T-cell (primary cell): Measurements from ENCODE around the gene KRT32. TPM values are rescaled to one million over a fixed set of nuclear protein-coding genes. Genes with fewer than 3 reads are reported as not detected.

ENCODE experiments used
- ATAC-seq, 4 experiments: fragments of 200-7000 bp in 3 of 4; fragments of 150-1000 bp in 1 of 4; cut with Tn5 transposase; replicated peaks in 1 of 4; 1 replicate in 3 of 4; 2 replicates in 1 of 4; pipeline ENCODE4 v1.10.0; 2021; ENCODE audit warnings: moderate library complexity in 3 of 4, mild to moderate bottlenecking in 2 of 4, moderate number of reproducible peaks in 1 of 4
- CTCF ChIA-PET, 2 donors: fragments of 300-600 bp; sonication (Branson Sonifier 250); formaldehyde crosslinking; loops; one replicate each; lab custom pipeline; 2022; ENCODE audit warnings: antibody characterized with exemption in 2 of 2; lab: Charles Lee
- POLR2A ChIA-PET, 2 donors: fragments of 300-600 bp; sonication (Branson Sonifier 250); formaldehyde crosslinking; loops; one replicate each; lab custom pipeline; 2022; ENCODE audit warnings: antibody characterized with exemption in 2 of 2; lab: Charles Lee
- DNase-seq, 35 experiments: peaks; one replicate each; pipeline versions ENCODE4 v3.0.0 to v3.0.0-alpha.2; 2013 to 2023
- H3K27ac ChIP-seq: one replicate; pipeline ENCODE4 v1.5.1; 2013; ENCODE audit warnings: low read length
- H3K27me3 ChIP-seq, 2 experiments: replicated peaks in 1 of 2; 1 replicate in 1 of 2; 2 replicates in 1 of 2; pipeline versions ENCODE4 v1.6.1 to v1.7.0; 2013; ENCODE audit warnings: low read length in 1 of 2, mixed read lengths in 1 of 2; ENCODE audit not compliant: control insufficient read depth in 2 of 2, insufficient read depth in 2 of 2; ENCODE audit errors: extremely low read depth in 1 of 2
- H3K36me3 ChIP-seq, 2 donors: 1 replicate in 1 of 2; 2 replicates in 1 of 2; pipeline versions ENCODE4 v1.6.1 to v1.7.0; 2013; ENCODE audit warnings: low read length in 1 of 2; ENCODE audit not compliant: control insufficient read depth in 2 of 2, insufficient read depth in 1 of 2; ENCODE audit errors: extremely low read depth in 1 of 2
- H3K4me1 ChIP-seq, 2 experiments: 1 replicate in 1 of 2; 2 replicates in 1 of 2; pipeline versions ENCODE4 v1.6.1 to v1.7.0; 2013; ENCODE audit warnings: low read length in 2 of 2, mixed read lengths in 1 of 2; ENCODE audit not compliant: insufficient read depth in 2 of 2, control insufficient read depth in 1 of 2; ENCODE audit errors: extremely low read depth in 1 of 2
- H3K4me3 ChIP-seq, 2 donors: 1 replicate in 1 of 2; 2 replicates in 1 of 2; pipeline versions ENCODE4 v1.5.1 to v1.7.0; 2013; ENCODE audit warnings: mild to moderate bottlenecking in 2 of 2, low read length in 1 of 2, moderate library complexity in 1 of 2; ENCODE audit not compliant: control insufficient read depth in 1 of 2; ENCODE audit errors: extremely low read depth in 1 of 2
- H3K9me3 ChIP-seq: 2 replicates; pipeline ENCODE4 v1.7.0; 2013
- H3K27ac Mint-ChIP-seq, 2 donors: one replicate each; pipeline ENCODE4 v1.8.0; 2020 to 2021; ENCODE audit warnings: mild to moderate bottlenecking in 2 of 2, mixed read lengths in 2 of 2
- H3K27me3 Mint-ChIP-seq, 2 donors: one replicate each; pipeline ENCODE4 v1.8.0; 2021 to 2022; ENCODE audit warnings: mixed read lengths in 2 of 2
- H3K36me3 Mint-ChIP-seq: one replicate; pipeline ENCODE4 v1.8.0; 2021; ENCODE audit warnings: mixed read lengths
- H3K4me1 Mint-ChIP-seq, 3 donors: one replicate each; pipeline ENCODE4 v1.8.0; 2020 to 2022; ENCODE audit warnings: mixed read lengths in 3 of 3, mild to moderate bottlenecking in 1 of 3
- H3K4me3 Mint-ChIP-seq, 3 donors: one replicate each; pipeline ENCODE4 v1.8.0; 2020 to 2022; ENCODE audit warnings: mild to moderate bottlenecking in 3 of 3, mixed read lengths in 3 of 3, moderate library complexity in 3 of 3
- H3K9me3 Mint-ChIP-seq, 3 donors: one replicate each; pipeline ENCODE4 v1.8.0; 2020 to 2022; ENCODE audit warnings: mixed read lengths in 3 of 3
- whole genome bisulfite sequencing: methylation state at CpG from one replicate; pipeline ENCODE4 v1.1.5; 2013; ENCODE audit warnings: missing lambda C conversion rate; ENCODE audit not compliant: insufficient coverage; 5-methylcytosine and 5-hydroxymethylcytosine counted together
- total RNA-seq, 35 experiments: library from RNA in 6 of 35; stranded (reverse) in 6 of 35; fragments of 120-200 nt in 1 of 35; gene quantifications; one replicate each; pipeline versions ENCODE4 v1.2.1 to v1.2.4 and lab custom pipeline; 2013 to 2026

KRT32 gene
- total RNA-seq, 5 donors from 2014 or later (not counting 1 experiment from before 2014, with no cell fraction given): not detected

DNA sequence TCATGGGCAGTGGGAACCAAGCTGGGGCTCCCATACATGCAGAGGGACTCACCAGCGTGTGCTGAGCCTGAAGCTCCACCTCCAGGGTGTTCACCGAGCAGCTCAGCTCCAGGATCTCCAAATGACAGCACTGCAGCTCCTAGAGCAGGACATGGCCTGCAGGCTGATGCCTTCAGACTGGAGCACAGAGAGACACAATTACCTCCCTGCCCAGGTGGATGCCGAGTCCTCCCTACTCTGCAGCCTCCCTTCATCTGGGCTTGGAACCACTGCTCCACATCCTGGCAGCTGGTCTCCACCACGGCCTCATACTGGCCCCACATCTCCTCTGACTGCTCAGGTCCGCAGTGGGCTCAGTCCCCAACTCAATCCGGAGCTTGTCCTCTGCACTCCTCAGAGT lies 18.2 kb downstream of the KRT32 start:
- CTCF ChIA-PET: interaction anchor here in 1 of 2 donors (0.6 kb wide), 1 partner anchor 148 kb away, joined by 3 read pairs; no protein-coding TSS in a partner anchor
- DNase-seq: no peak

DNA sequence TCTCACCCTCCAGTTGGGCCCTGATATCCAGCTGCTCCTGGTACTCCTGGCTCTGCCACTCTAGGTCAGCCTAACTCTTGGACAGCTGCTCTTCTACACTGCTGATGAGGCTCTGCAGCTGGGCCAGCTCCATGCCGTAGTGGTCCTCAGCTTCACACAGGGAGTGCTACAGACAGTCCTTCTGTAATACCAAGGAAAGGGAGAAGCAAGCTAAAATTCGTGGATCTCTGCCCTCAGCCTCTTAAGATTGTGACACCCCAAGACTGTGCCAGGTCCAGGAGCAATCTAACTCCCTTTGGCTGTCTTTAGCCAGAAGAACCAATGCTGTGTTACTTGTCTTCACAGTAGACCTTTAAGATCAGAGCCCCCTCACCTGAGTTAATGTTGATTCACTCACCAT lies 18.7 kb downstream of the KRT32 start:
- Histone ChIP-seq H3K4me1 (no peaks in the 10 kb centered on the region), H3K9me3 (no peaks in the 10 kb centered on the region), H3K36me3 (no peaks in the 10 kb centered on the region), H3K27ac (no peak overlapping the region), H3K4me3 (no peak overlapping the region), H3K27me3 (peaks cover 0 to 18% of the 10 kb centered on the region in 2 experiments)
- Mint-ChIP-seq H3K9me3 (no peaks in the 10 kb centered on the region), H3K4me1 (peaks cover 0 to 2% (median 0%) of the 10 kb centered on the region in 3 donors), H3K27ac (no peak overlapping the region), H3K4me3 (no peak overlapping the region), H3K36me3 (no peaks in the 10 kb centered on the region), H3K27me3 (peaks cover 5 to 7% of the 10 kb centered on the region in 2 donors)
- CTCF ChIA-PET: interaction anchor here in 1 of 2 donors (0.6 kb wide), 1 partner anchor 300 kb away, joined by 3 read pairs; no protein-coding TSS in a partner anchor
- ATAC-seq (no peak), DNase-seq (no peak)
- POLR2A ChIA-PET: no interaction called here
- WGBS: 56% methylated on average over 2 of the region's 2 CpGs

More for the DNA sequence above, 18.2 kb downstream of the KRT32 start:
- WGBS: 55% methylated on average over 6 of the region's 6 CpGs
- no peaks in the 10 kb centered on the region for H3K4me1 ChIP-seq
- no peak overlapping the region for H3K4me3 Mint-ChIP-seq
- H3K9me3 ChIP-seq: no peaks in the 10 kb centered on the region
- peaks cover 0 to 2% (median 0%) of the 10 kb centered on the region in 3 donors for H3K4me1 Mint-ChIP-seq
- no peak overlapping the region for H3K27ac ChIP-seq
- H3K4me3 ChIP-seq: no peak overlapping the region
- POLR2A ChIA-PET: no interaction called here
- no peaks in the 10 kb centered on the region for H3K36me3 Mint-ChIP-seq
- H3K36me3 ChIP-seq: no peaks in the 10 kb centered on the region
- ATAC-seq: no peak
- H3K9me3 Mint-ChIP-seq: no peaks in the 10 kb centered on the region
- H3K27me3 Mint-ChIP-seq: peaks cover 5 to 7% of the 10 kb centered on the region in 2 donors
- H3K27me3 ChIP-seq: peaks cover 0 to 15% of the 10 kb centered on the region in 2 experiments
- no peak overlapping the region for H3K27ac Mint-ChIP-seq

DNA sequence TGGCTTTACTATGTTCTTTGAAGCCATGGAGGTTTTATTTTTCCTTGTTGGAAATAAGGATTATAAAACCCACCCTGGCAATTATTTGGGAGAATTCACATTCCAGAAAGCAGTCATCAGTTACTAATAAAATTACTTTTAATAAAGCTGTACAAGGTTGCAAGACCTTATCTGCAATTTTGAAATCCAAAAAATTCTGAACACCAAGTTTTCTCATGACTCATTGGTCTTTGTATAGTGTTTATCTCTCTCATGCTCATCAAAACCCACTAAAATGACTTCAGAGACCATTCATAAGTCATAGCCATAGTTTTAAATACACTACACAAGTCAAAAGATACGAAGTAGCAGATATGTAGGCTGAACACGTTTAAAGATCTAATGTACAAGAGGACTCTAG lies 20.4 kb downstream of the KRT32 start:
- peaks cover 0 to 18% of the 10 kb centered on the region in 2 experiments for H3K27me3 ChIP-seq
- no peak for ATAC-seq

DNA sequence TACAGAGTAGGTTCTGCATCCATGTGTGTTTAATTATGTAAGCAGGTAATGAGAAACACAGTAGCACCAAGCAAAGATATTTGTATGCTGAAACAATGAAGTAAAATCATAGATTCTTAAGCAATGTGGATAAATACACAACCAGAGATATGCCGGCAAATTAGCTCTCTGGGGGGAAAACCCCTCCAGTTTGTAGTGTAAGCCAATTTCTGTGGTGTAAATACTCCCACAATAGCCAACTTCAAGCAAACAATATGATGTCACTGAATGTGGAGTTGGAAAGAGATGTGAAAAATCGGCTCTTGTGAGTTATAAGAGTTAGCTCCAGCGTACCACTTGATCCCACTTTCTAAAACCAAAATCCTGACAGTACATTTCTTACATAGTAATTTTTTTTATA lies 22.5 kb downstream of the KRT32 start:
- Histone ChIP-seq H3K9me3 (no peaks in the 10 kb centered on the region), H3K27ac (no peak overlapping the region), H3K4me1 (no peaks in the 10 kb centered on the region), H3K36me3 (no peaks in the 10 kb centered on the region), H3K4me3 (no peak overlapping the region), H3K27me3 (peaks cover 0 to 26% of the 10 kb centered on the region in 2 experiments)
- Mint-ChIP-seq H3K9me3 (no peaks in the 10 kb centered on the region), H3K4me3 (no peak overlapping the region), H3K4me1 (peaks cover 0 to 2% (median 0%) of the 10 kb centered on the region in 3 donors), H3K36me3 (no peaks in the 10 kb centered on the region), H3K27ac (no peak overlapping the region), H3K27me3 (peaks cover 4 to 7% of the 10 kb centered on the region in 2 donors)
- CTCF ChIA-PET: interaction anchor here in 1 of 2 donors (0.5 kb wide), 1 partner anchor 235 kb away, joined by 7 read pairs; no protein-coding TSS in a partner anchor
- ATAC-seq (no peak), DNase-seq (no peak)
- no CpG with 5 or more reads among the region's 3 CpGs for WGBS
- POLR2A ChIA-PET: no interaction called here

More for the DNA sequence above, 20.4 kb downstream of the KRT32 start:
- no peak for DNase-seq
- Mint-ChIP-seq H3K4me3 (no peak overlapping the region), H3K27ac (no peak overlapping the region), H3K27me3 (peaks cover 7 to 8% of the 10 kb centered on the region in 2 donors), H3K4me1 (peaks cover 0 to 2% (median 0%) of the 10 kb centered on the region in 3 donors), H3K36me3 (no peaks in the 10 kb centered on the region), H3K9me3 (no peaks in the 10 kb centered on the region)
- WGBS: 60% methylated on average over 2 of the region's 2 CpGs
- Histone ChIP-seq H3K36me3 (no peaks in the 10 kb centered on the region), H3K4me1 (no peaks in the 10 kb centered on the region), H3K9me3 (no peaks in the 10 kb centered on the region), H3K4me3 (no peak overlapping the region), H3K27ac (no peak overlapping the region)
- ChIA-PET CTCF (no interaction called here), POLR2A (no interaction called here)

DNA sequence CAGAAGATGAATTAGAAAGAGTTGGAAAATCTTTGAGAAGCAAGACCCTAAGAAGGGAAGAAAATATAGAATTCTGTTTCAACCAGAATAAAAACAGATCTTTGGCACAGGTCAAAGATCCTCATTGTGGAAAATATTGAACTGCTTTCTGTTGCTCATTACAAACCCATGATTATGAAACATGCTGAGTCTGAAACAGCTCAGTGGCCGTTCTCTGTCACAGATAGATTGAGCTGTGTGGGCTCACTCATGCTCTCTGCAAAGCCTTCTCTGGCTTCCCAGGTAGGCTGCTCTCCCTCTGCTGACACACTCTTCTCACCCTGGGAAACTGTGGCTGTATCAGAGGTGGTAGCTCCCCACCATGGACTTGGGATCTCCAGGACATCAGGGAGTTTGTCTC lies 23.0 kb downstream of the KRT32 start:
- no peaks in the 10 kb centered on the region for H3K9me3 Mint-ChIP-seq
- peaks cover 0 to 2% (median 0%) of the 10 kb centered on the region in 3 donors for H3K4me1 Mint-ChIP-seq
- POLR2A ChIA-PET: no interaction called here

DNA sequence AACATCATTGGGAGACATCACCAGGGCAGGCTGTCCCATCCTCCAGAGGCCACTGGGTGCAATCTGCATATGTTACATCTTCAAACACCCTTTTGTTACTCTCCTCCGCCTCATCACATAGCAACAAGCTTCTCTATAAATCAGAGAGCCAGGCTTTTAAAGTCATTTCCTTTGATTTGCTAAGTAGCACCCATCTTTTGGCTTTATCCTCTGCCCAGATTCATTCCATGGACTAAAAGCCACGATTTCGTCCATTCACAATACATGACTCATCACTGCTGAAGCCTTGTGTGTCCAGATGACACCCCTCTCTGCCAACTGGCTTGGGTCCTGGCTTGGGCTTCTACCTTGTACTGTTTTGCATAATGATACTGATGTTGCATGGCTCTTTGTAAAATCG lies 24.4 kb downstream of the KRT32 start:
- no peak overlapping the region for H3K4me3 ChIP-seq
- H3K36me3 ChIP-seq: no peaks in the 10 kb centered on the region
- Mint-ChIP-seq H3K9me3 (no peaks in the 10 kb centered on the region), H3K27ac (no peak overlapping the region), H3K4me1 (peaks cover 0 to 2% (median 0%) of the 10 kb centered on the region in 3 donors), H3K27me3 (peaks cover 0 to 11% of the 10 kb centered on the region in 2 donors), H3K4me3 (no peak overlapping the region), H3K36me3 (no peaks in the 10 kb centered on the region)
- POLR2A ChIA-PET: no interaction called here
- CTCF ChIA-PET: no interaction called here
- H3K4me1 ChIP-seq: no peaks in the 10 kb centered on the region
- H3K27ac ChIP-seq: no peak overlapping the region
- WGBS: 81% methylated on average over 3 of the region's 4 CpGs
- DNase-seq (no peak), ATAC-seq (no peak)
- peaks cover 0 to 21% of the 10 kb centered on the region in 2 experiments for H3K27me3 ChIP-seq
- no peaks in the 10 kb centered on the region for H3K9me3 ChIP-seq

More for the DNA sequence above, 23.0 kb downstream of the KRT32 start:
- no peak for DNase-seq
- Mint-ChIP-seq H3K4me3 (no peak overlapping the region), H3K27me3 (peaks cover under 1 to 11% of the 10 kb centered on the region in 2 donors), H3K36me3 (no peaks in the 10 kb centered on the region), H3K27ac (no peak overlapping the region)
- Histone ChIP-seq H3K27ac (no peak overlapping the region), H3K4me1 (no peaks in the 10 kb centered on the region), H3K27me3 (peaks cover 0 to 24% of the 10 kb centered on the region in 2 experiments), H3K4me3 (no peak overlapping the region), H3K9me3 (no peaks in the 10 kb centered on the region), H3K36me3 (no peaks in the 10 kb centered on the region)
- CTCF ChIA-PET: interaction anchor here in 1 of 2 donors (0.5 kb wide), 1 partner anchor 236 kb away, joined by 7 read pairs; no protein-coding TSS in a partner anchor
- WGBS: 57% methylated on average over 1 of the region's 1 CpG
- no peak for ATAC-seq
